PFSK-1 (cell line): ENCODE data around the gene RYR2.

ENCODE experiments used
- POLR2AphosphoS5 ChIP-seq: IDR thresholded peaks from 2 replicates; pipeline ENCODE4 v1.6.1; 2012; ENCODE audit warnings: low read depth, mild to moderate bottlenecking, control low read depth, low read length, moderate library complexity
- TAF1 ChIP-seq: IDR thresholded peaks from 2 replicates; pipeline ENCODE4 v1.6.1; 2012; ENCODE audit warnings: low read length, control low read depth, borderline replicate concordance; ENCODE audit not compliant: insufficient read depth

DNA sequence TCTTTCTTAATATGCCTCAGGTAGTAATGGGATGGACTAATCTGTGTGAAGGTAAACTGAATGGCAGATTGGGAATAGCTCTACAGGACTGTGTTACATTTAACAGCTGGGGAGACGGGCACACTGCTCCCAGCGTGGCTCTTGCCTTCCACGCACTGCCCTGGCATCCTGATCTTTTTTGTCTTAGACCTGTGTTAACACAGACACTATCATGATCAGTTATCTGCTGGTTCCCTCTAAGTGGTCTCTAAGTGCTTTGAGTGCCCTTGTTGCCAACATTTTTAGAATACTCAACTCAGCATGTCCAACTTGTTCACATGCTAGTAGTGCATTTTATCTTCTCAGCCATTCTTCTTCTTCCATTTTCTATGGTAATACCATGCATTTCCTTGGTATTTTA lies 208.1 kb downstream of the RYR2 start:
- TF ChIP-seq TAF1 (no peak), POLR2AphosphoS5 (no peak)
